M059J (cell line): ENCODE data around the gene CEP112. TPM values are rescaled to one million over a fixed set of nuclear protein-coding genes. Genes with fewer than 3 reads are reported as not detected.

Experiments
- DNase-seq: peaks from one replicate; pipeline ENCODE4 v3.0.0-alpha.2; 2012; ENCODE audit warnings: low read depth
- total RNA-seq: library from RNA; depleted of rRNA; stranded (reverse); fragments of >200 nt; shearing (Covaris generic); gene quantifications from 2 replicates; pipeline ENCODE4 v1.2.3, GENCODE V29; 2014

Gene CEP112
- total RNA-seq, 1 experiment from 2014 or later = 5.9 TPM

DNA sequence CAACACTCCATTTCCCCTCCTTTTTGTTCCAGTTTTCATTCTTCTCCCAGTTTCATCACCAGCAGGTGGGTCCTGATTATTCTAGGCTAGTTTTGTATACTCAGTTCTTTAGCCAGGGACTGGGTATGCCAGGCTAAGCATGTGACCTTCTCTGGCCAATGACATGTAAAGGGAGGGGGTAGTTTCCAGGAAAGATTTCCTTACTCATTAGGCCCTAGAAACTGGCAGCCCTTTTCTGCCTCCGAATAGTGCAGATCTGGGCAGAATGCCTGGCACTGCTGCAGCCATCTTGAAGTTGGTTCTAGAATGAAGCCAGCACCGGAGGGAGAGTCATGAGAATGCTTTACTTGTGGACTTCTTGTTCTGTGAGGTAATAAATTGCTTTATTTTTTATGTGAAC lies 503.6 kb downstream of the CEP112 start:
- no peak for DNase-seq

DNA sequence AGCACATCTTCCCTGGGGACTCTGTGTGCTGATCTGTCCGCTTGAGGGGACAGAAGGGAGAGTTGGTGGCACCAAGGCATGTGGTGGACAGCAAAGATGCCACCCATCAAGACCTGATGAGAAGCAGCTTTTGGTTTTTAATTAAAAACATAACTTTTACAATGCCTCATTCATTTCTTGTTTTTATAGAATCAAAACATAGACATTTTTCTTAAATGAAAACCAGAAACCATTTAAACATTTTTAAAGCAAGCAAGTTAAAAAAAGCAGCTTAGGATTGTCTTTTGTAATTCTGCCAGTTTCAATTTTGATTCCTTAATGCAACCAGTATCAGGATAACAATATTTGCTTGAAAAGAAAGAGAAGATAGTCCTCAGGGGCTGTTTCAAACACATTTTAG lies 506.8 kb downstream of the CEP112 start:
- DNase-seq = no peak

DNA sequence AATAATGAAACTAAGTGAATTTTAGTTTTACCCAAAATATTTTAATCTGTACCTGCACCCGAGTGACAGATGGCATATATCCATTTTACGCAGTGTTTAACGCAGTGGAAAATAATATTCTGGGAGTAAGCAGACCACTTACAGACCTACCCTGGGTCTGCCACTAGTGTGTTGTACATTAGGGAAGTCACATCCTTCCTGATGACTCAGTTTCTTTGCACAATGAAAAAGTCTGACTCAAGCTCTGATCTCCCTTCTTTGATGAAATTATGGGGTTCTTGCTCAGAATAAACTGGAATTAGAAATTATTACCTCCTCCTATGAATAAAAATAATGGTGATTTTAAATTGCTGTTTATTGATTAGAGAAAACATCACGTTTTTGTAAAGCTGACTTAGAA lies 507.3 kb downstream of the CEP112 start:
- peak; percentile 8 for DNase-seq

DNA sequence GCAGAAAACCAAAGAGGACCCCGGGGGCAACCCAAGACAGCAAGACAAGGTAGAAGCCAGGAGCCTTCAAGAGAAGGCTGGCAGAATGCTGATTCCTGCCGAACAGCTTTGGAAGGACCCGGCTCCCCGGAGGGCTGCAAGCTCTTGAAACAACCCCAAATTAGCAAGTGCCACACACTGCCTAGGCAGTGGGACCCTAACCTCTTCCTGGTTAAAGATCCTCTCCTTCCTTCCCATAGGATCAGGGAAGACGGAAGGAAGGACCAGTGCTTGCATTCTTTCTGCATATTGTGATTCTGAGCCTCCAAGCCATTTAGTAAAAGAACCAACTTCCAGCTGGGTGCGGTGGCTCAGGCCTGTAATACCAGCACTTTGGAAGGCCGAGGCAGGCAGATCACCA lies 508.5 kb downstream of the CEP112 start:
- no peak for DNase-seq

DNA sequence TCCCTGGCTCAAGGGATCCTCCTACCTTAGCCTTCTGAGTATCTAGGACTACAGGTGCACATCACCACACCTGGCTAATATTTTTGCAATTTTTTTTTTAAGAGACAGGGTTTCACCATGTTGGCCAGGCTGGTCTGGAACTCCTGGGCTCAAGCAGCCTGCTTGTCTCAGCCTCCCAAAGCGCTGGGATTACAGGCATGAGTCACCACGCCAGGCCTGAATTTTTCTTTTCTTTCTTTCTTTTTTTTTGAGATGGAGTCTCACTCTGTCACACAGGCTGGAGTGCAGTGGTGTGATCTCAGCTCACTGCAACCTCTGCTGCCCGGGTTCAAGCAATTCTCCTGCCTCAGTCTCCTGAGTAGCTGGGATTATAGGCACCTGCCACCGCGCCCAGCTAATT lies 510.2 kb downstream of the CEP112 start:
- DNase-seq = peak; percentile 27

DNA sequence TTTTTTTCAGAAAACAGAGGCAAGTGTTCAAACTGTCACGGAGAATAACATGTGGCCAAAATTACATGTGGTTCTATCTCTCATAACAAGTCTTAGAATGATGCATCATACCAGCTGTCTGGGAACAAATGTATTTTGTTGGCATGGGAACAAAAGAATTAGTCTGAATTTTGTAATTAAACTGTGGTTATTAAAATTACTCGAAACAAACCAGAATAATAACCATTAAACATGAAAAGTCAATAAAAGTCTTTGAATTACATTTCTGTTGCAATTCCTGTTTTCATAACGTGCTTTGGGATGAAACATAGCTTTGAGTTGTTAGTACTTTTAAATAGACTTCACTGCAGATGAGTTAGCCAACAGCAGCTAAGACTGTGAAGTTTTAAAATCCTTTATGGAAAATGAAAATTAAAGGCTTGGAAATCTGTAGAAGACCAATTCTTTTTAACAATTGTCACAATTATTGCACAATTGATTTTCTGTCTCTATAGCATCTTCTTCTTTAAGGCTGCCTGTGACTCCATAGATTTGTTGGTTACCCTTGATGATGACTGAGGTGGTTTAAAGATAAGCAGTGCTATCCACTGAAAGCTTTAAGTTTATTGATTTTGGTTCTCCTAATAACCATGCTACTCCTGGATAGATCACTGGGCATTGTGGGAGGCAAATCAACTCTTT lies 512.6 kb downstream of the CEP112 start:
- DNase-seq = no peak

DNA sequence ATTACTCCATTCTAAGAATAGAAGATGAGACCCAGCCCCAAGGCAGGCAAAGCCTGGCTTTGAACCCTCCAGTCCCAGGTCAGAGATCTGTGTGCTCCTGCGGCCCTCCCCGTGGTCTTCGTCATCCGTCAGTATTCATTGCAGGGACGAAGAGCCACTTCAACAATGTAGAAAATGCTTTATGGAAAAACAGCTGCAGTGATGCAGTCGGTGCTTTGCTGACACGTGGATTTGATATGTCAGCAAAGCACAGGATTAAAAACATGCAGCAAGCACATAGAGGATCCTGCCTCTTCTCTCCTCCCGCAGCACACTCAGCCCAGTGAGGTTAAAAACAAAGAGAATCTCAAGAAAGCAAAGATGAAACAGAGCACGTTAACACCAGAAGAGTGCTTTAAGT lies 513.4 kb downstream of the CEP112 start:
- no peak for DNase-seq

DNA sequence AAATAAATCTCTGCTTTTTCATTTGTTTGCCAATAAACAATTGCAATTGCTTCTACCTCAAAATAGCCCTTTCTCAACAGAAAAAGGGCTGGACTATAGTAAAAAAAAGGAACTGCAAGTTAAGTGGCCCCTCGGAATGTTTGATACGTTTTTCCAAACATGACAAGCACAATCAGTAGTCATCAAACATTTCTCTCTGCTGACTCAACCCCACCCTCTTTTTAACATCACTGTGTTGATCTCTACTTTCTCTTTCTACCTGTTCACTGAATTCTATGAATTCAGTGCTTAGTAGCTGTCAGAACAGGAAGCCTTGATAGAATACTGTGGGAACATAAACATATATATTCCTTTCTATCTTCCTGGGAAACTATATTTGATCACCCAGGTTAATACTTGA lies 514.0 kb downstream of the CEP112 start:
- DNase-seq = peak; percentile 57

DNA sequence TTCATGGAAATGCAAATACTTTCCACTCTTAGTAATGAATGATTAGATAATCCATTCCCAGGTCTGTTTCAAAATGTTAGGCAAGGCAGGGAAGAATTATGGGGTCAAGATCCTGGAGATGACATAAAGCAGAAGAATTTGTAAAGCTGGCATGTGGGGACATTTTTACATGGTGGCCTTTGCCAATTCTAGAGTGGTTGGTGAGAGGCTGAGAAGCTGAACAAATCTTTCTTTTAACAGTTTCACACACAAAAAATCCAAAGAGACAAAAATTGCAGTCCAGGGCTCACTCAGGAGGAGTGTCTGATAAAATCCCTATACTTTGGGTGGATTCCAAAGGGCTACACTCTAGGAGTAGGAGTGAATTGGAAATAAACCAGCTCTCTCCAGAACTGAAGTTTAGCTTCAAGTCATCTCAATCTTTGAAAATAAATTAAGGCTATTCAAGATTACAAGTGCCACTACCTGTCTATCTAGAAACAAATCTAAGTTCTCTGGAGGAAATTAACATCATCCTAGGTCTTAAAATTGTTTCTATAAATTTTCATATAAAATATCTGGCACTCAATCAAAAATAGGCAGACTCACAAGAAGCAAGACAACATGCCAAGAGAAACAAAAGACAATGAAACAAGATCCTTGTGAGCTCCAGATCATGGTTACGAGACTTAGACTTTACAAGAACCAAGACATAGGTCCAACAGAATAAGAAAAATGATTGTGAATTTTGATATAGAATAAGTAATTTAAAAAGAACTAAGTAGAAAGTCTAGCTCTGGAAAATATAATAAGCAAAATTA lies 517.5 kb downstream of the CEP112 start:
- DNase-seq = no peak

DNA sequence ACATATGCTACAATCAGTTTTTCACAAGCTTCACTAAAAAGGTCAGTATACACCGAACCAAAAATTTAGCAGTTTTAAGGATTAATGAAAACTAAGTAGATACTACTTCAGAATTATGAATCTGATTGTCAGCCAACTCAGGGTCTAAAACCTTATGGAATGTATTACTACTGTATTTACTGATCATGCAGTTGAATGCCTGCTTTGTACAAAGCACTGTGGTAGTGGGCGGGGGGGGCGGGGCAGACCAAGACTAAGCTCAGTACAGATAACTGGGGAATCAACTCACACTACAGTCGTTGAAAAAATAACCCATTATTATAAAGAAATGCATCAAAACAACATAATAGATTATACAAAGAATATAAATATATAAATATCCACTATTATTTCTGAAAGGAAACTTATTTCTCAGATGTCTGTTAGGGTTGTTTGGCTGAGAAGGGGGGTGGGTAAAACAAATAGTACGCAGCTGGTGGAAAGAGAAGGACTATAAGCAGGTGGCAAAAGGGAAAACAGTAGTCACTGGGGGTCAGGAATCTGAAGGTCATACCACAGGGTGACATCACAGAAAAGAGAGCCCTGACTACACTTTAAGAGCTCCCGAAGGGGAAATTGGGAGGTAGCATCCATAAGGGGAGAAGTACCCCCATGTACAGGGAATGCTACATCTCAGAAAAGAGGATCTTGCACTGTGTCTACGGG lies 521.1 kb downstream of the CEP112 start:
- no peak for DNase-seq

DNA sequence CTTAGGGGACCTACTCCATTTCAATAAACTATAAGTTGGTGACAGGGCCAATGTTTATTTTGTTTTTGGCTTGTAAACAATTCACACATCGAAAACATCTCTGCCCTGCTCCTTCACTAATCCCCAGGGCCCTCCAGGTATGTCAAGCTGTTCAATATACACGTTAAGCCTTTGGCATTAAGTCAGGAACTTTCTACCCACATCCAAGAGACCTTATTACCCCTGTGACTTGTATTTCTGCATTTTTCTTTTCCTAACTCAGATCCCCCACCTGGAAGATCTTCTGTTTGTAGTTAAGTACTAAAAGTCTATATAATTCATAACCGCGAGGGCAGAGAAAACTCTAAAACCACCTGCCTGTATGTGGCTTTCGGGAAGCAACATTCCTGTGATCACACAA lies 523.7 kb downstream of the CEP112 start:
- DNase-seq = no peak

DNA sequence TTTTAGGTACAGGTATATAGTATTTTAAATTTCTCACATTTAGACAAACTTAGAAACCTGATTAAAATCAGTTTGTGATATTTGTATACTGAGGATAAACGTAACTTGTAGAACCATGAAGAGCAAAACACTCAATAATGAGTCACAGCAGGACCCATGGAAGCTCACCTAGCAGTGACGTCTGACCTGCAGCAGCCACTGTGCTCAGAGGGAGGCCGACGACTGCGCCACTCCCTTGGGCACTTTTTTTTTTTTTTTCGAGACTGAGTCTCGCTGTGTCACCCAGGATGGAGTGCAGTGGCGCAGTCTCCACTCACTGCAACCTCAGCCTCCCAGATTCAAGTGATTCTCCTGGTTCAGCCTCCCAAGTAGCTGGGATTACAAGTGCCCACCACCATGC lies 524.3 kb downstream of the CEP112 start:
- DNase-seq = no peak

DNA sequence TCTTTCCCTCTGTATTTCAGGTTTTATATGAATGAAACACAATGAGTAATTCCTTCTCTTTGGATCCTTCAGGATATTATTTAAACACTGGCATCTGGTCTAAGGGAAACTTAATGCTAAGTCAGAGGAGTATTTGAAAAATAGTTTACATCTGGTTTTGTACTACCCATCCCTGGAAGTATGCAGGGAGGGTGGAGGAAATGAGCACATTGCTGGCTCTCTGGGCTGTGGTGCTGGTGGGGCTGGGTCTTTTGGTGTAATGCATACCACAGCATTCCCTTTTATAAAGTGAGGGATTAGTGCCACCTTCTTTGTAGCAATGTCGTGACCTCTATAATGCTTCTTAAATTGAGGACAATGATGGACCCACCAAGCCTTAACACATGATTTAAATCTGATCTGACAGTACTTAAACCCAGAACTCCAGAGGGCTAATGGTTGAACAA lies 525.0 kb downstream of the CEP112 start:
- DNase-seq = no peak

DNA sequence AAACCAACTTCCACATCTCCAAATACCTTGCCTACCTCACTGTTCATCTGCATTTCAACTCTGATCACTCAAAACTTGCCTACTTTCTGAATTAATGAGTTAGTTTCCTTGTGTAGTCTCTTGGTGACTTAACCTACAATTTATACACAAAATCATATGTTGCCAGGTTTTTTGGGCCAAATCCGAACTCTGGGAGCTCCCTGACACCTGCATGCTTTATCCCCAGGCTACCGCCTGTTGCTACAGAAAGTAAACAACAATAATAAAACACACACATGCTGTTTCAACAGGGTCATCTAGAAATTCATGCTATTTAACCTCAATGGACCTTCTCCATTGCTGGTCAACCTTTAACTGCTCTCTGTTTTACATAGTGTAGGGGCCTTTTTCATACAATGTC lies 526.0 kb downstream of the CEP112 start:
- DNase-seq = no peak

DNA sequence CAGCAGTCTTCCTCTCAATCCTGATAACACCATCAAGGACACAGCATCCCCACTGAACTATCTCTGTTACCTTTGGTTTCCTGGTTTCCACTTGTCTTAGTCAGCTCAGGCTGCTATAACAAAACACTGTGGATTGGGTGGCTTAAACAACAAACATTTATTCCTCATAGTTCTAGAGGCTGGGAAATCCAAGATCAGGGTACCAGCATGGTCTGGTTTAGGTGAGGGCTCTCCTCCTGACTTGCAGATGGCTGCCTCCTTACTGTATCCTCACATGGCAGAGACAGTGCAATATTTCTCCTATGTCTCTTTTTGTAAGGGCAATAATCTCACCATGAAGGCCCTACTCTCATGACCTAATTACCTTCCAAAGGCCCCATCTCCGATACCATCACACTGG lies 527.2 kb downstream of the CEP112 start:
- DNase-seq = no peak

DNA sequence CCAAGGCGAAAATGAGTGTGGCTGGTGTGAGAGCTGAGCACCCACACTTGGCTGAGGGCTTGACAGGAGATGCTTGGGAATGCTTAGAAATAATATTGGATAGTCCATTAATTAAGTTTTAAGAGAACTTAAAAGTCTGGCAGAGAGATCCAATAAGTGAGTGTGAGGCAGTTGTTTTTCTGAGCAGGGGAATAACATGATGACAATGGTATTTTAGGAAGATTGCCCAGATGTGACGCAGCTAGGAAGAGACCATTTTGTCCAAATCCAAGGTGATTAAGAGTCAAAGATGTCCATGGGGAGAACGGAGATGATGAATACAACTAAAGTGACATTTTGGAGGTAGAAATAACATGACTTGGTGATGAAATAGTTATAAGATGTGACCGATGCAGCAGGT lies 527.7 kb downstream of the CEP112 start:
- DNase-seq = no peak

DNA sequence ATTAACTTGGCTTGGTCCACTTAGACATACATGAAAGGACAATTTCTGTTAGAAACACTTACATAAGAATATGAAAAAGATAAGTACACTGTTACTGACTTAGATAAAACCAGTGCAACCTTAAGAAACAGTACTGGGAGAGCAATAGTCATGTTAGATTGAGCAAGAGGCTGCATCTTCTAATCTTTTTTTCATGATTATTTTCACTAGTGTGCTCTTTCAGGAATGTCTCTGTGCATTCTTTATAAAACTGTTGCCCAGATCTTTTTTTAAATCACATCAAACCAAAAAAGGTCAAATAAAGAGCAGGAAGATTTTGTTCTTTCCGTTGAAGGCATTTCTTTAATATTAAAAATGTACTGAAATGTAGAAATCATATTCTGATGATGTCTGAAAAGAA lies 529.7 kb downstream of the CEP112 start:
- DNase-seq = no peak

DNA sequence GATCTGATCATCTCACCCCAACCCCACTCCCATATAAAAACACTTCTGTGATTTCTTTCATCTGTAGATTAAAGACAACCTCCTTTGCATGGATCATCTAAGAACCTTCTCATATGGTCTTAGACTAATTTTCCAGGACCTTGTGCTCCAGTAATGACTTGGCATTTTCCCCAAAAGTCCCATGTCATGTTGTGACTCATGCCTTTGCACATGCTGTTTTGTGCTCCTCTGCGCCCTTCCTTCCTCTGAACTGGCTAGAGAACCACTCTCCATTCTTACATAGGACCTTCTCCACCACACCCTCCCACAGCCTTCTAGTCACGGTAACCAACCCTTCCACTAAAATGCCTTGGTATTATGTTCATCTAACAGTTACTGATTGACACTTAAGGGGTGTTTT lies 531.0 kb downstream of the CEP112 start:
- DNase-seq = peak; percentile 52

DNA sequence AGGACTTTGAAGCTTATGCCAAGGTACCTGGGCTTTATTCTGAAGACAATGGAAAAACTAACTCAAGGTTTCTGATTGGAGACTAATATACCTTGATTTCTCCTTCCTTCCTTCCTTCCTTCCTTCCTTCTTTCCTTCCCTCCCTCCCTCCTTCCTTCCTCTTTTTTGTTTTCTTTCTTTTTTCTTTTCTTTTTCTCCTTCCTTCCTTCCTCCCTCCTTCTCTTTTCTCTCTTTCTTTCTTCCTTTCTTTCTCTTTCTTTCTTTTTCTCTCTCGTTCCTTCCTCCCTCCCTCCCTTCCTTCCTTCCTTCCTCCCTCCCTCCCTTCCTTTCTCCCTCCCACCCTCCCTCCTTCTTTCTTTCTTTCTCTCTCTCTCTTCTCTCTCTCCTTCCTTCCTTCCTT lies 531.9 kb downstream of the CEP112 start:
- DNase-seq = no peak

DNA sequence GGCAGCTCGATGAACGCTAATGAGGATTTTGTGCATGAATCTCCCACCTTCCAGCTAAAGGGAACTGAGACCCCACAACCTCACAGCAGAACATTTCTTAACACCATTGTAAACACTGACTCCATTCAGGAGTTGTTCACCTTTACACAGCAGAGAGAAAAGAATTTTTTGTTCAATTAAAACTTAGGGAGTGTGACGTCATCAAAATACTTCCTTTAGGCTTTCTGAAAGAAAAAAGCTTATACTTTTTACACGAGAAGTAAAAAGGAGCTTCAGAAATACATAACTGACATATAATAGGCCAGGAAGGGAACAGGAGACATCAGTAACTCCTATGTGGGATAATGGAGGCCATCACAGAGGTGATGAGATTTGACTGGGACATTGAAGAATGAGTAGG lies 532.4 kb downstream of the CEP112 start:
- no peak for DNase-seq

DNA sequence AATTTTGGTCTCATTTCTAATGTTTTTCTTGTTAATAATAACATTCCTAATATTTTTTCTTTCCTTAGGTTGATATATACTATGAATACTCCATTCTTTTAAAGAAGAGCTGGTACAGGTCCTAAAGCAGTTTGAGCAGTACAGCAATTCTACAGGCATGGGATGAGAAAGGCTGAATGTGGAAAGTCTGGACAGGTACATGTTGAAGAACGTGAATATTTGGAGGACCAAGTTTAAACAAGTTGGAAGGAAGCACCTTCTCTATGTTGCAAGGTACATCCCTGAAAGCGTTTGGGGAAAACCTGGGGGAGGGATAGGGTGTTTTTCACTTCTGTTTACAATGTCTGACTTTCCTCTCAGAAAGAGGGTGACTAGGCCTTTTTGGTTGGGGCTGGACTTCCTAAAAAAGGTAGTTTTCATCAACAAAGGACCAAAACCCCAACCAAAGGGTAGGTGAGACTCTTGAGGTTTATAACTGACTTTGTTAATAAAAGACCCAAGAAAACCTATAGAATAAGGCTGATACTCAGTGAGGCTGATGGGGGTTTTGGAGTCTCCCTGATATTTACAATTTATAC lies 534.6 kb downstream of the CEP112 start:
- DNase-seq = no peak
